Activated naive CD8-positive, alpha-beta T cell (primary cell): ENCODE results near the gene CTNND2.

Source experiments
- H3K27ac Mint-ChIP-seq: one replicate; pipeline ENCODE4 v1.8.0; 2021; ENCODE audit warnings: mixed read lengths
- H3K27me3 Mint-ChIP-seq: one replicate; pipeline ENCODE4 v1.8.0; 2021; ENCODE audit warnings: mixed read lengths
- H3K36me3 Mint-ChIP-seq: one replicate; pipeline ENCODE4 v1.8.0; 2021; ENCODE audit warnings: mixed read lengths
- H3K4me1 Mint-ChIP-seq: one replicate; pipeline ENCODE4 v1.8.0; 2021; ENCODE audit warnings: low read depth, mixed read lengths
- H3K4me3 Mint-ChIP-seq: one replicate; pipeline ENCODE4 v1.8.0; 2021; ENCODE audit warnings: mild to moderate bottlenecking, mixed read lengths
- H3K9me3 Mint-ChIP-seq: one replicate; pipeline ENCODE4 v1.8.0; 2021; ENCODE audit warnings: low read depth, mixed read lengths

CTNND2 gene

GRCh38 chr5:11692636-11693035, 211.6 kb downstream of the CTNND2 start:
- H3K4me1 Mint-ChIP-seq: no peaks in the 10 kb centered on the region
- peaks cover 5% of the 10 kb centered on the region for H3K9me3 Mint-ChIP-seq
- no peaks in the 10 kb centered on the region for H3K36me3 Mint-ChIP-seq
- H3K4me3 Mint-ChIP-seq: no peak overlapping the region
- H3K27me3 Mint-ChIP-seq: no peaks in the 10 kb centered on the region
- H3K27ac Mint-ChIP-seq: no peak overlapping the region

- Mint-ChIP-seq H3K9me3 (no peaks in the 10 kb centered on the region), H3K4me3 (no peak overlapping the region), H3K27me3 (no peaks in the 10 kb centered on the region), H3K4me1 (no peaks in the 10 kb centered on the region), H3K36me3 (no peaks in the 10 kb centered on the region), H3K27ac (no peak overlapping the region)
Observed at GRCh38 chr5:11687498-11687897, 216.7 kb downstream of the CTNND2 start.

- Mint-ChIP-seq H3K27ac (no peak overlapping the region), H3K4me1 (no peaks in the 10 kb centered on the region), H3K4me3 (no peak overlapping the region), H3K27me3 (peaks cover 2% of the 10 kb centered on the region), H3K9me3 (no peaks in the 10 kb centered on the region), H3K36me3 (no peaks in the 10 kb centered on the region)
Observed at GRCh38 chr5:11684607-11685006, 219.6 kb downstream of the CTNND2 start.

GRCh38 chr5:11683666-11684065, 220.6 kb downstream of the CTNND2 start:
- no peak overlapping the region for H3K4me3 Mint-ChIP-seq
- peaks cover 2% of the 10 kb centered on the region for H3K27me3 Mint-ChIP-seq
- no peak overlapping the region for H3K27ac Mint-ChIP-seq
- no peaks in the 10 kb centered on the region for H3K4me1 Mint-ChIP-seq
- H3K9me3 Mint-ChIP-seq: no peaks in the 10 kb centered on the region
- no peaks in the 10 kb centered on the region for H3K36me3 Mint-ChIP-seq

- no peaks in the 10 kb centered on the region for H3K4me1 Mint-ChIP-seq
- H3K9me3 Mint-ChIP-seq: no peaks in the 10 kb centered on the region
- H3K27ac Mint-ChIP-seq: no peak overlapping the region
- no peaks in the 10 kb centered on the region for H3K36me3 Mint-ChIP-seq
- H3K27me3 Mint-ChIP-seq: peaks cover 2% of the 10 kb centered on the region
- H3K4me3 Mint-ChIP-seq: no peak overlapping the region
Observed at GRCh38 chr5:11681796-11682195, 222.4 kb downstream of the CTNND2 start.

- H3K27me3 Mint-ChIP-seq: peaks cover 3% of the 10 kb centered on the region
- no peak overlapping the region for H3K27ac Mint-ChIP-seq
- no peaks in the 10 kb centered on the region for H3K9me3 Mint-ChIP-seq
- H3K4me3 Mint-ChIP-seq: no peak overlapping the region
- no peaks in the 10 kb centered on the region for H3K36me3 Mint-ChIP-seq
- H3K4me1 Mint-ChIP-seq: no peaks in the 10 kb centered on the region
Observed at GRCh38 chr5:11679676-11680075, 224.6 kb downstream of the CTNND2 start.

- Mint-ChIP-seq H3K27me3 (peaks cover 6% of the 10 kb centered on the region), H3K36me3 (no peaks in the 10 kb centered on the region), H3K9me3 (peaks cover 3% of the 10 kb centered on the region), H3K4me1 (no peaks in the 10 kb centered on the region), H3K27ac (no peak overlapping the region), H3K4me3 (no peak overlapping the region)
Observed at GRCh38 chr5:11675184-11675583, 229.1 kb downstream of the CTNND2 start.

- Mint-ChIP-seq H3K36me3 (no peaks in the 10 kb centered on the region), H3K27ac (no peak overlapping the region), H3K27me3 (peaks cover 4% of the 10 kb centered on the region), H3K4me1 (no peaks in the 10 kb centered on the region), H3K9me3 (peaks cover 3% of the 10 kb centered on the region), H3K4me3 (no peak overlapping the region)
Observed at GRCh38 chr5:11672385-11673085, 231.7 kb downstream of the CTNND2 start.

- Mint-ChIP-seq H3K27me3 (no peaks in the 10 kb centered on the region), H3K4me3 (no peak overlapping the region), H3K27ac (no peak overlapping the region), H3K36me3 (no peaks in the 10 kb centered on the region), H3K4me1 (no peaks in the 10 kb centered on the region), H3K9me3 (no peaks in the 10 kb centered on the region)
Observed at GRCh38 chr5:11658376-11658775, 245.9 kb downstream of the CTNND2 start.

- Mint-ChIP-seq H3K4me3 (no peak overlapping the region), H3K36me3 (no peaks in the 10 kb centered on the region), H3K27me3 (no peaks in the 10 kb centered on the region), H3K9me3 (no peaks in the 10 kb centered on the region), H3K4me1 (no peaks in the 10 kb centered on the region), H3K27ac (no peak overlapping the region)
Observed at GRCh38 chr5:11656916-11657315, 247.3 kb downstream of the CTNND2 start.

GRCh38 chr5:11655681-11656080, 248.6 kb downstream of the CTNND2 start:
- H3K27ac Mint-ChIP-seq: no peak overlapping the region
- no peaks in the 10 kb centered on the region for H3K27me3 Mint-ChIP-seq
- H3K4me3 Mint-ChIP-seq: no peak overlapping the region
- no peaks in the 10 kb centered on the region for H3K4me1 Mint-ChIP-seq
- no peaks in the 10 kb centered on the region for H3K36me3 Mint-ChIP-seq
- H3K9me3 Mint-ChIP-seq: no peaks in the 10 kb centered on the region

- H3K27ac Mint-ChIP-seq: no peak overlapping the region
- no peaks in the 10 kb centered on the region for H3K9me3 Mint-ChIP-seq
- H3K4me1 Mint-ChIP-seq: no peaks in the 10 kb centered on the region
- no peaks in the 10 kb centered on the region for H3K36me3 Mint-ChIP-seq
- no peaks in the 10 kb centered on the region for H3K27me3 Mint-ChIP-seq
- no peak overlapping the region for H3K4me3 Mint-ChIP-seq
Observed at GRCh38 chr5:11650936-11651335, 253.3 kb downstream of the CTNND2 start.

- Mint-ChIP-seq H3K4me1 (no peaks in the 10 kb centered on the region), H3K36me3 (no peaks in the 10 kb centered on the region), H3K4me3 (no peak overlapping the region), H3K9me3 (no peaks in the 10 kb centered on the region), H3K27me3 (no peaks in the 10 kb centered on the region), H3K27ac (no peak overlapping the region)
Observed at GRCh38 chr5:11646141-11646540, 258.1 kb downstream of the CTNND2 start.

- H3K36me3 Mint-ChIP-seq: no peaks in the 10 kb centered on the region
- H3K27me3 Mint-ChIP-seq: no peaks in the 10 kb centered on the region
- H3K27ac Mint-ChIP-seq: no peak overlapping the region
- no peaks in the 10 kb centered on the region for H3K4me1 Mint-ChIP-seq
- H3K9me3 Mint-ChIP-seq: no peaks in the 10 kb centered on the region
- no peak overlapping the region for H3K4me3 Mint-ChIP-seq
Observed at GRCh38 chr5:11642438-11642837, 261.8 kb downstream of the CTNND2 start.

- Mint-ChIP-seq H3K9me3 (no peaks in the 10 kb centered on the region), H3K4me1 (no peaks in the 10 kb centered on the region), H3K4me3 (no peak overlapping the region), H3K27me3 (no peaks in the 10 kb centered on the region), H3K27ac (no peak overlapping the region), H3K36me3 (no peaks in the 10 kb centered on the region)
Observed at GRCh38 chr5:11640158-11640873, 263.9 kb downstream of the CTNND2 start.

- no peaks in the 10 kb centered on the region for H3K9me3 Mint-ChIP-seq
- H3K27ac Mint-ChIP-seq: no peak overlapping the region
- no peak overlapping the region for H3K4me3 Mint-ChIP-seq
- no peaks in the 10 kb centered on the region for H3K4me1 Mint-ChIP-seq
- no peaks in the 10 kb centered on the region for H3K36me3 Mint-ChIP-seq
- H3K27me3 Mint-ChIP-seq: no peaks in the 10 kb centered on the region
Observed at GRCh38 chr5:11622785-11623184, 281.5 kb downstream of the CTNND2 start.
